ENCODE results near the gene TRIM50.
"Not testable (repeated sequence)": the region's sequence is repeated elsewhere in the genome, so short reads cannot be mapped to it uniquely, and the experiment has no call there.

Gene TRIM50

DNA sequence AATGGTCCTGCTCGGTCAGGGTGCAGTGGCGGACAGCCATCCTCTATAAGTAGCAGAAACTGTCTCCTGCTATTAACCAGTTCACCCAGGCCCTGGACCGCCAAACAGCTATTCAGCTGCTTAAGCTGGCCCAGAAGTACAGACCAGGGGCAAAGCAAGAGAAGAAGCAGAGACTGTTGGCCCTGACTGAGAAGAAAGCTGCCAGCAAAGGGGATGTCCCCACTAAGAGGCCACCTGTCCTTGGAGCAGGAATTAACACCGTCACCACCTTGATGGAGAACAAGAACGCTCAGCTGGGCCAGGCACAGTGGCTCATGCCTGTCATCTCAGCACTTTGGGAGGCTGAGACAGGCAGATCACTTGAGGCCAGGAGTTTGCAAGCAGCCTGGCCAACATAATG, 13.6 kb downstream of the TRIM50 start:
- DNase-seq (ENCODE audit: low spot score) = no peak

GRCh38 chr7:73313521-73313906, 14.4 kb downstream of the TRIM50 start:
- no peak for DNase-seq (ENCODE audit: low spot score)

GRCh38 chr7:73312831-73313520, 14.9 kb downstream of the TRIM50 start:
- DNase-seq (ENCODE audit: low spot score) = no peak

GRCh38 chr7:73311421-73311820, 16.5 kb downstream of the TRIM50 start:
- not testable (repeated sequence) for DNase-seq (ENCODE audit: low spot score)

DNA sequence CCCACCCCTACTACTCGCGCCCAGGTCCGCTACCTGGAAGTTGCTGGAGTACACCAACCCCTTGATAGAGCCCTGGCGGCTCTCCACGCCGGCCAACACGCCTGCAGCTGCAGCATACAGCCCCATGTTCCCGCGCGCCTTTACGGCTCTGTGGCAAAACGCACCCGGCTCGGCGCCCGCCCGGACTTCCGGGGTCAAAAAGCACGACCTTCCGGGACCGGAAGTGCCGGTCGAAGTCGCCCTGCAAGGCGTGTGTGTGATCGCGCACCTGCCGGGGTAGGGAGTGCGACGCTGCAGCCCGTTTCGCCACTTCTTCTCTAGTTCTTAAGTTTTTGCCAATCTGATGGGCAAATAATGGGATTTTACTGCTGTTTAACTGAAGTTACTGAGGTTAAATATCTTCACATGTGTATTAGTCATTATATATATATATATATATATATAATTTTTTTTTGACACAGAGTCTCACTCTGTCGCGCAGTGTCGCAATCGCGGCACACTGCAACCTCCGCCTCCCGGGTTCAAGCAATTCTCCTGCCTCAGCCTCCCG, 19.1 kb downstream of the TRIM50 start, which contains the start of gene NSUN5:
Gene NSUN5, minus strand, starts transcription at position 162 of the 550 bp plus-strand sequence. Its CDS starts 36 bp downstream, at position 126.
- peak; percentile 92 for DNase-seq (ENCODE audit: low spot score)

GRCh38 chr7:73308074-73308664, 19.7 kb downstream of the TRIM50 start:
- DNase-seq (ENCODE audit: low spot score) = peak; percentile 6

GRCh38 chr7:73307436-73307835, 20.4 kb downstream of the TRIM50 start:
- DNase-seq (ENCODE audit: low spot score) = no peak

DNA sequence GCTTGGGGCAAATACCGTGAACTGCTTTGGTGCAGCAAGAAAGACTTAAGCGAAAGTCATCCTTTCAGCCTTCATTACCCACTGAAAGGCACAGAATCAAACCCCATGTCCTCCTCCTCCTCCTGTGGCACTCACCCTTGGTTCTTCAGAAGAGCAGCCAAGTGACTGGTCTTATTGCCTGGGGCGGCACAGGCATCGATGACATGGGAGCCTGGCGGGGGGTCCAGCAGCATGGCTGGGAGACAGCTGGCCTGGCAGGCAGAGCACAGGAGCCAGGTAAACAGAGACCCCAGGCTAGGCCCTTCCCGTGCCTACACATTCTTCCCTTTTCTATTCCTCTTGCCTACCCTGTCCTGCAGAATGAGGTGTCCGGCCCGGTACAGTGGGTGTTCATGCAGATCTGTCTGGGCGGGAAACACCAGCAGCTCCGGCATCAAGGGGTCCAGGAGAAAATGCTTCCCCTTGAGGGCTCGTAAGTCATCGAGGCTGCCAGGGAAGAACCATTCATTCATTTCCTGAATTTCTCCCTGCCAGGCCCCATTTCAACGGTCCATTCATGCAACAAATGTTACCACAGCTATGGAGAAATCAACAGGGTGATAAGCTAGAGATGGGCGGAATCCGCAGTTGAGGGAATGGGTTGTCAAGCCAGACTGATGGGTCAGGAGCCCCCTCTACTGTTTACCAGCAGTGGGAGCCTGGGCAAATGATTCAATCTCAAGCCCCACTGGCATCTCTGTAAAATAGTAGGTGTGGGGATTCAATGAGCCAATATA, 23.1 kb downstream of the TRIM50 start:
- not testable (repeated sequence) for DNase-seq (ENCODE audit: low spot score)

- no peak for DNase-seq (ENCODE audit: low spot score)
These were observed 23.8 kb downstream of the TRIM50 start for GRCh38 chr7:73304071-73304470.

DNA sequence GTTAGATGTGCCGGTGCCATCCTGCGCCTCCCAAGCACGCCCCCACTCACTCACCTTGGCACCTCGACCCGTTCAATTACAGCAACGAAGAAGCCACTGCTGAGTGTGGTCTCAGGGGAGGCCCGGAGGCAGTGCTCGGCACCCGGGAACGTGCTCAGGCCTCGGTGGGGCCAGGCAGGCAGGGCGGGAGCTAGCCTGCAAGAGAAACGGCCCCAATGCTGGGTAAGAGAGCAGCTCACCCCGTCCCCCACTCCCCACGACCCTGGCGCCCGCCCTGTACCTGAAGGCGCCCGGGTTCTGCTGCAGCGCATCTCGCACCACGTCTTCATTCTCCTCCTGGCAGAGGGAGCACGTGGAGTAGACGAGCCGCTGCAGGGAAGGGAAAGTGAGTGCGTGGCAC, 24.3 kb downstream of the TRIM50 start:
- no peak for DNase-seq (ENCODE audit: low spot score)

GRCh38 chr7:73302846-73303245, 25.0 kb downstream of the TRIM50 start:
- not testable (repeated sequence) for DNase-seq (ENCODE audit: low spot score)

DNA sequence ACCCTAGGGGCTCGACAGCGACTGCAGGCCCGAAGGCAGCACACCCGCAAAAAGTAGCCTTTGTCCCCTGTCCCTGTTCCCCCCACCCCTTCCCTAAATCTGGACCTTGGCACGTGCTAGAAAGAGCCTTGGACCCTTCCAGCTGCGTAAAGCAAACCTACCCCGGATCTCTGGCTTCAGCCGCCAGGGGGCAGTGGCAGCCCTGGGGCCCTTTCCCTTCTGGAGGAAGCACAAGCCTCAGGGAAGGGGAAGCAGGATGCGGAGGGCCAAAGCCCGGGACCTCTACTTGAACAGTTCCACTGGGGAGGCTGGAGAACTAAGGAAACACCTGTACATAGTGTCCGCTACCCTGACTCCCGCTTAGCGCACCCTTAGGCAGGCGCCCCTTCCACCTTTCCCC, 26.8 kb downstream of the TRIM50 start:
- not testable (repeated sequence) for DNase-seq (ENCODE audit: low spot score)

DNA sequence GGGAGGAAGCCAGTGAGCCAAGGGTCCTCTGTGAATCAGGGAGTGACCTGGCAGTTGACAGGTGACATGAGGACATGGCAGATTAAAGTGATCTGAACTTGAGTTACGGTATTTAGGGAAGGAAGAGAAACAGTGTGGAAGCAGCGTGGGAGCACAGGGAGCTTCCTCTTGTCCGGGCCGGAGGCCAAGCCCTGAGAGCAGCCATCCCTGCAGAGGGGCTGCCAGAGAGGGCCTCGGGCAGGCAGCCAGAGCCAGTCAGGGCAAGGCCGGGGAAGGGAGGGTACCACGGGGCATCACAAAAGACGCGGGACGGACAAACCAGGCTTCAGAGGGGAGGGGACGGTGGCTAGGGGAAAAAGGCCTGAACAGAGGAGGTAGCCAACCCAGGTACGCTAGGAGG, 28.1 kb downstream of the TRIM50 start:
- not testable (repeated sequence) for DNase-seq (ENCODE audit: low spot score)

DNA sequence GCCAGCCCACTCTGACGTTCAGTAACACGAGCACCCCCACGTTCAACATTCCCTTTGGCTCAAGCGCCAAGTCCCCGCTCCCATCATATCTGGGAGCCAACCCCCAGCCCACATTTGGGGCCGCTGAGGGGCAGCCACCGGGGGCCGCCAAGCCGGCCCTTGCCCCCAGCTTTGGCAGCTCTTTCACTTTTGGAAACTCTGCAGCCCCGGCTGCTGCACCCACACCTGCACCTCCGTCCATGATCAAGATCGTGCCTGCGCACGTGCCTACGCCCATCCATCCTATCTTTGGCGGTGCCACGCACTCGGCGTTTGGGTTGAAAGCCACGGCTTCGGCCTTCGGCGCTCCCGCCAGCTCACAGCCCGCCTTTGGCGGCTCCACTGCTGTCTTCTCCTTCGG, 30.2 kb downstream of the TRIM50 start:
- not testable (repeated sequence) for DNase-seq (ENCODE audit: low spot score)

GRCh38 chr7:73297235-73297634, 30.6 kb downstream of the TRIM50 start:
- DNase-seq (ENCODE audit: low spot score) = not testable (repeated sequence)

- not testable (repeated sequence) for DNase-seq (ENCODE audit: low spot score)
These were observed 50.7 kb downstream of the TRIM50 start for GRCh38 chr7:73277210-73277609.

GRCh38 chr7:73267813-73268212, 60.1 kb downstream of the TRIM50 start:
- DNase-seq (ENCODE audit: low spot score) = not testable (repeated sequence)

DNA sequence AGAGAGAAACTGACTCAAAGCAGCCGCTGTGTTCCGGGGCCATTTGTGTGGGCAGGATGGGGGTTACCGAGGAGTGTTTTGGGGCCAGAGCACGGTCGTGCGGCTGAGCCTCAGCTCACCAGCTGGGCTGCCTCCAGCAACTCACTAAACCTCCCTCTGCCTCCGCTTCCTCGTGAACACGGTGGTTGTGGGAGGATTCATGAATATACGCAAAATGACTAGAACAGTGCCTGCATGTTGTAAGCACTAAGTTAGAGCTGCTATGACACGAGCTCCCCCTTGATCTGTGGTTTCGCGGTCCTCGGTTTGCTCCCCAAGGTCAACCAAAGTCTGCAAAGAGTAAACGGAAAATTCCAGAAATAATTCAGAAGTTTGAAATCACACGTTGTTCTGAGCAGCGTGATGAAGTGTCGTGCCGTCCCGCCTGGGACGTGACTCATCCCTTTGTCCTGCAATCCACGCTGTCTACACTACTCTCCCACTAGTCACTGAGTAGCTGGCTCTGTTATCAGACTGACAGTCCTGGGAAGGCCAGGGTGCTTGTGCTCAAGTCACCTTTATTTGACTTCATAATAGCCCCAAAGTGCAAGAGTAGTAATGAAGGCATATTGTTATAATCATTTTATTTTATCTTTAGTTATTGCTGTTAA, 61.0 kb downstream of the TRIM50 start:
- DNase-seq (ENCODE audit: low spot score) = not testable (repeated sequence)

All from LoVo (cell line).